D721Med (cell line): ENCODE measurements around the gene STK32A.

Source experiments
- DNase-seq: peaks from one replicate; pipeline ENCODE4 v3.0.0; 2011; ENCODE audit warnings: low spot score; ENCODE audit not compliant: insufficient read length
- FAIRE-seq: peaks from 2 replicates; lab custom pipeline; 2011; peaks lifted over from hg19 to GRCh38; lab: Jason Lieb, UNC
- CTCF ChIP-seq: IDR thresholded peaks from 2 replicates; pipeline ENCODE4 v1.5.1; 2012; ENCODE audit warnings: mild to moderate bottlenecking, control low read depth; ENCODE audit not compliant: insufficient read depth; ENCODE audit errors: missing control alignments

The STK32A gene

GRCh38 chr5:147431586-147431985, 196.8 kb downstream of the STK32A start:
- TF ChIP-seq CTCF: no peak
- DNase-seq (no peak), FAIRE-seq (no peak)

- FAIRE-seq (no peak), DNase-seq (no peak)
- no peak for TF ChIP-seq CTCF
These were observed 197.5 kb downstream of the STK32A start for GRCh38 chr5:147432323-147432722.

- TF ChIP-seq CTCF: no peak
- FAIRE-seq: no peak
These were observed 199.2 kb downstream of the STK32A start for GRCh38 chr5:147434049-147434448.

GRCh38 chr5:147436596-147436995, 201.8 kb downstream of the STK32A start:
- FAIRE-seq: no peak
- DNase-seq: no peak
- no peak for TF ChIP-seq CTCF

More at GRCh38 chr5:147434049-147434448, 199.2 kb downstream of the STK32A start:
- DNase-seq: no peak

GRCh38 chr5:147437161-147437596, 202.4 kb downstream of the STK32A start:
- DNase-seq (no peak), FAIRE-seq (no peak)

More at GRCh38 chr5:147437161-147437596, 202.4 kb downstream of the STK32A start:
- no peak for TF ChIP-seq CTCF
